HG02840 (cell line): Measurements from ENCODE around the gene L2HGDH.
A peak's percentile ranks its signal among the peaks of the same experiment; 100 is the strongest.
"Not testable (repeated sequence)": the region's sequence is repeated elsewhere in the genome, so short reads cannot be mapped to it uniquely, and the experiment has no call there.

Experiments
- ATAC-seq: cut with Tn5 transposase; IDR thresholded peaks from one replicate; pipeline ENCODE4 v1.9.1; 2021; ENCODE audit warnings: mild to moderate bottlenecking, moderate library complexity, moderate number of reproducible peaks; ENCODE audit not compliant: unreplicated experiment, low FRiP score

The L2HGDH gene

DNA sequence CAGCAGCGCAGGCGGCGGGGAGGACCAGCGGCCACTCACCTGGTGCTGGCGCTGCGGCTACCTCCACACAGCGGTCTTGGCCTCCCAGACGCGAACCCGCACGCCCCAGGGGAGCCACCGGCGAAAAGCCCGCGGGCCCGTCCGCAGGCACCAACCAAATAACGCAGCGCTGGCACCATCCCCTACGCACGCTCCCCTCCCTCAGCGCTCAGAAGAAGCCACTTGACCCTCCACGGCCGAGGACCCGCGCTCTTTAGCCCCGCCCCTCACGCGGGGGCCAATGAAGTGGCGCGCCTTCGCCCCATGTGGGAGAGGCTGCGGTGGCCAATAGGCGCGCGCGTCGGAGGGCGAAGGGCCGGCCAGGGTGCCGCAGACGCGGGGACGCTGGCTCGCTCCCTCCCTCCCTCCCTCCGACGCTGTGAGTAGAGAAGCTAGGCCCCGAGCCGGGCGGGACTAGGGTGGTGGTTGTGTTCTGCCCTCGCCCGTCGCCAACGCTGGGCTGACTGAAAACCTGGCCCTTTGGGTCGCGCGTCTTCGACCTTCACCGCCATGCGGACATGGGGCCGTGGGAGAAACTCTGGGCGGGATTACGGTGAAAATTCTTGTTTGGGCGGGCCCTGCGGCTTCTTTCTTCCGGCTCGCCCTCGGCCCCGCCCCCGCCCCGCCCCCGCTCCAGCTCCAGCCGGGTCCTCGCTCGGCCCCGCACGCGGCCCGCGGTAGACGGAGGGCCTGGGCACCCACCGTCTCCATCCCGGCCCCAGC lies at the start of gene L2HGDH, which contains the start of gene DMAC2L:
L2HGDH (minus strand) TSS at position 258 of the 762 bp plus-strand sequence; CDS start at position 179, 79 bp downstream.
DMAC2L (plus strand) TSS at position 353 of the 762 bp plus-strand sequence. CDS start 9,164 bp downstream, outside the sequence.
- ATAC-seq, result peak; percentile 94

DNA sequence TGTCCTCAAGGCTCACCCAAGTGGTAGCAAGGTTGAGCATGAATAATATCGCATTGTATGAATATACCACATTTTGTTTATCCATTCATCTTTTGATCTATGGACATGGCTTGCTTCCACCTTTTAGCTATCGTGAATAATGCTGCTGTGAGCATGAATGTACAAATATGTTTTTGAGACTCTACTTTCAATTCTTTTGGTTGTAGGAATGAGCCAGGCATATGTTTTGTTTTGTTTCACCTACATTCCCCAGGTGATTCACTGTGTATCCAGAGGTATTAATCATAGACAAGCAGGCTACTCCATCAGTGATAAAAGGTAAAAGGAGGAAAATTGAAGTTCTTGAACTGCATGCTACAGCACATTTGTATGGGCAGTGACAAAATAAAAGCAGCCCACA lies 48.8 kb upstream of the L2HGDH start:
- ATAC-seq, result no peak

DNA sequence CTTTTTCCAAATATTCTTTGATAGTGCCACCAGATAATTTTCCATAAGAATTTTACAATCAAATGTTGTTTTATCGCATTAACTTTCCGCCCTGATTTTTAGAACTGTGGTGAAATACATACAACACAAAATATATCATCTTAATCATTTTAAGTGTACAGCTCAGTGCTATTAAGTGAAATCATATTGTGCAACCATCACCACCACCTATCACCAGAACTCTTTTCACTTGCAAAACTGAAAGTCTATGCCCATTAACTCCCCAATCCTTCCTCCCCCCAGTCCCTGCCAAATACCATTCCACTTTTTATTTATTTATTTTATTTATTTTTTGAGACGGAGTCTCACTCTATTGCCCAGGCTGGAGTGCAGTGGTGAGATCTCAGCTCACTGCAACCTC lies 48.1 kb upstream of the L2HGDH start:
- ATAC-seq, result no peak

GRCh38 chr14:50359631-50360030 lies 47.6 kb upstream of the L2HGDH start:
- no peak for ATAC-seq

GRCh38 chr14:50357753-50358395 lies 45.8 kb upstream of the L2HGDH start:
- ATAC-seq, result no peak

DNA sequence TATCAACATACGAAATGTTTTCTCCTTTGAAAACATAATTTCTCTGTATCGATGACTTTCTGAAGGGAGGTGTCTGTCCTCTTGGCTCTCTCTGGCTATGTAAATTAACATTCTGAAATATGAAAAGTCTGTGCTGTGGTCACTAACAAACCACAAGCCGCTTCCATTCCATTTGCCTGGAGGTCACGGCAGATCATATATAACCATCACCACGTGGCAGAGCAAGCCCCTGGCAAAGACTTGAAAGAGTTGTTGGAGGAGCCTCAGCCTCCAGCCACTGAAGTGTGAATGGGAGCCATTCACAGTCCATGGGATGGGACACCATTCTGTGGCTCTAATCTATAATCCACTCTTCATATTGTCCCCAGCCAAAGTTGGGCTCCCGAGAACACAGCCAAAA lies 45.1 kb upstream of the L2HGDH start:
- no peak for ATAC-seq

DNA sequence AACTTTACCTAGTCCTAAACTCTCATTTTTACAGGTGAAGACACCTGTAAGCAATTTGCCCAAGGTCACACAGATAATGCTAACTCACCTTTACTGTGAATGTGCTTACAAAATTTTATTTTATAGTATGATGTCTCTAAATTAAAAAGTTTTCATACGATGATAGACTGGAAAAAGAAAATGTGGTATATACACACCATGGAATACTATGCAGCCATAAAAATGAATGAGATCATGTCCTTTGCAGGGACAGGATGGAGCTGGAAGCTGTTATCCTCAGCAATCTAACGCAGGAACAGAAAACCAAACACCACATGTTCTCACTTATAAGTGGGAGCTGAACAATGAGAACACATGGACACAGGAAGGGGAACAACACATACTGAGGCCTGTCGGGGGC lies 44.3 kb upstream of the L2HGDH start:
- not testable (repeated sequence) for ATAC-seq

DNA sequence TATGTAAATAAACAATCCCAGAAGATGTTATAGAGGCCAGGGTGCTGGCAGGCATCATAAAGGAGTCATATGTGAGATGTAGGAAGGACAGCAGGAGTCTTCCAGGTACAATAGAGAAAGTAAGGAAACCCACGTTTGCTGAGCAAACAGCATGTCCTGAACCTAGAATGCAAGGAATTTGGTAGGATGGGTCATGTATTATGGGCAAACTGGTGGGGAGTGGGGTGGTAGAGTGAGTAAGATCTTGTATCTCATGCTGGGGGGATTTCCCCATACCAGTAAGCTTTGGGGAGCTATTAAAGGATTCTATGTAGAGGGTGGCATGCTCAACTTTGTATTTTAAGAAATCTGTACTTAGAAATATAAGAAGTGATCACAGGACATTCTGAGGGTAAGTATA lies 43.7 kb upstream of the L2HGDH start:
- no peak for ATAC-seq

- no peak for ATAC-seq
These were observed 42.5 kb upstream of the L2HGDH start for GRCh38 chr14:50354527-50354926.

GRCh38 chr14:50353126-50353525 lies 41.1 kb upstream of the L2HGDH start:
- ATAC-seq, result no peak

- ATAC-seq, result no peak
These were observed 40.6 kb upstream of the L2HGDH start for GRCh38 chr14:50352584-50352983.

DNA sequence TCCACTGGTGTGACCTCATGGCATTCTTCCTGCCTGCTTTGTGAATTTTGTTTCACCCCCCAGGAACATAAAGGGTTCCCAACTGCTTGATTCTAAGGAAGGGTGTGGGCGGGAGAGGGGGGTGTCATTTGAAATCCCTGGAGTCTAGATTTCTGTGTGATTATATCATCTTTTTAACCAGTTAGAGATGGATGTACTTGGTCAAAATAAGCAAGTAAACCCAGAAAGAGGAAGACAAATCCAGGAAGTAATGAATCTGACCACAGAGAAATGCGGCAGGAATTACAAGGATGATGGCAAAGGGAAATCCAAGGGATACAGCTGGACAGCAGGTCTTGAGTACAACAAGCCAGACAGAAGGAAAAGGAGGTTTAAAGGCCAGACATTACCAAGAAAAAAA lies 38.9 kb upstream of the L2HGDH start:
- ATAC-seq, result no peak

GRCh38 chr14:50348933-50349332 lies 36.9 kb upstream of the L2HGDH start:
- ATAC-seq, result no peak

- ATAC-seq, result no peak
These were observed 35.5 kb upstream of the L2HGDH start for GRCh38 chr14:50347521-50347920.

GRCh38 chr14:50345846-50346422 lies 33.9 kb upstream of the L2HGDH start:
- ATAC-seq, result no peak

DNA sequence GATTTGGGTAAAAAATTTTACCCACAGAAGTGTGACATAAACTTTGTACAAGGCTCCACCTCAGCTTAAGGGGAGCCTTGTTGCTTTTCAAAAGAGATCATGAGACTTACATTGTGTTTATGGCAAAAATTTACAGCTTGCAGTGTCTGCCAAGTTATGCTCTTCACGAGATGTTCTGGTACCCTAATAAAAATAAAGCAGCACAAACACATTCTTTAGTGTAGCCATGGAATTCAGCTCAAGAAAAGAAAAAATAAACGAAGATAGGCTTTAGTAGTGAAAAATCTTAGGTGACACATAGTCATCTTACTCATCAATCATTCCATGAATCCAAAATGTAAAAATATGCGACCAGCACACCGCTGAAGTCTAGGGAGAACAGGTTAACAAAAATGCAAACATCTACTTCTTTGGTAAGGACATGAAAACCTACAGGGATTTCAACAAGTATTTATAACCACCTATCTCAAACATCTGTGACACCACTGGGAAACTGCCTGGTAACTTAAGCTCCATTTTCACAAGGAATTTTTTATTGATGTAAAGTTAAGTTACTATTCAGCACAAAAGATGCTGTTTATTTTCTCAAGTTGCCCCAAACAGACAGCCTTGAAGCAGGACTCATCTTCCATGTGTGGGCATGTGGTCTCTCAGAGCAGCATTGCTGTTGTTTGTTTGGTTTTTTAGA lies 33.0 kb upstream of the L2HGDH start:
- ATAC-seq, result no peak

- peak; percentile 73 for ATAC-seq
These were observed 32.2 kb upstream of the L2HGDH start for GRCh38 chr14:50344116-50344775.

DNA sequence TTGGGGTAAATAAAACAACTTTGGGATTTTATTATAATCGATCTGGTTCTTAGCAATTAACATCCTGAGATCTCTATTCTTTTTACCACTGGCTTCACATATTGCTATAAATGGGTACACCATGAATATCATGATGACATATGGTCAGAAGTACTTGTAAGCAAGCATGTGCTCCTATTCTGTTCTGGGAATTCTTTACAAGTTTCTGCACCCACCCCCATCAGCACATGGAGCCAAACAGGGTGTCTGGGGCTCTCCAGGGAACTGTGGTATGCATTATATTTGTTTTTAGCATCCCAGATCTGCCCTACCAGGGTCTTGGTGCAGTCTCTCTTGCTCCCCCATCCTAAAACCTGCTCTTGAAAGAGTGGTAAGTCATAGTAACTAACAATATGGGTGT lies 31.4 kb upstream of the L2HGDH start:
- ATAC-seq, result no peak

GRCh38 chr14:50342221-50343078 lies 30.4 kb upstream of the L2HGDH start:
- ATAC-seq, result no peak

DNA sequence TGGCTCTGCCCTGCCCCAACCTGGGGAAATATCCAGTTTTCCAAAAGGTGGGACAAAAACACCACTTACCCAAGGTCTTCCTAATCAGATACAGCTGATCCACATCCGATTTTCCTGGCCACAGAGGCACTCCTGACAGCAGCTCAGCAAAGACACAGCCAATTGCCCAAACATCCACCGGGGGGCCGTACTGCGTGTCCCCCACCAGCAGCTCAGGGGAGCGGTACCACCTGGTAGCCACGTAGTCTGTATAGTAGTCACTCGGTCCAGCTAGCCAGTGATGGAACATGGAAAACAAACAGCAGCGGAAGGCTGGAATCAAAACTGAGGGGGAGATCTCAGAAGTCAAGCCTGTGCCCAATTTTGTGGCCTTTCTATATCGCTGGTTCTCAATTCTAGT lies 28.9 kb upstream of the L2HGDH start:
- ATAC-seq, result no peak
